ENCODE results near the gene CCDC87.

GRCh38 chr11:66556086-66556485 lies 36.8 kb downstream of the CCDC87 start:
- TF ChIP-seq, protein P1, sequence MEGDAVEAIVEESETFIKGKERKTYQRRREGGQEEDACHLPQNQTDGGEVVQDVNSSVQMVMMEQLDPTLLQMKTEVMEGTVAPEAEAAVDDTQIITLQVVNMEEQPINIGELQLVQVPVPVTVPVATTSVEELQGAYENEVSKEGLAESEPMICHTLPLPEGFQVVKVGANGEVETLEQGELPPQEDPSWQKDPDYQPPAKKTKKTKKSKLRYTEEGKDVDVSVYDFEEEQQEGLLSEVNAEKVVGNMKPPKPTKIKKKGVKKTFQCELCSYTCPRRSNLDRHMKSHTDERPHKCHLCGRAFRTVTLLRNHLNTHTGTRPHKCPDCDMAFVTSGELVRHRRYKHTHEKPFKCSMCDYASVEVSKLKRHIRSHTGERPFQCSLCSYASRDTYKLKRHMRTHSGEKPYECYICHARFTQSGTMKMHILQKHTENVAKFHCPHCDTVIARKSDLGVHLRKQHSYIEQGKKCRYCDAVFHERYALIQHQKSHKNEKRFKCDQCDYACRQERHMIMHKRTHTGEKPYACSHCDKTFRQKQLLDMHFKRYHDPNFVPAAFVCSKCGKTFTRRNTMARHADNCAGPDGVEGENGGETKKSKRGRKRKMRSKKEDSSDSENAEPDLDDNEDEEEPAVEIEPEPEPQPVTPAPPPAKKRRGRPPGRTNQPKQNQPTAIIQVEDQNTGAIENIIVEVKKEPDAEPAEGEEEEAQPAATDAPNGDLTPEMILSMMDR (IDR thresholded peaks at IDR 0.05) = no peak
- TF ChIP-seq POLR2AphosphoS5 (IDR thresholded peaks at IDR 0.05) = no peak
- no peak for TF ChIP-seq EP300 (IDR thresholded peaks at IDR 0.05)

All from stomach (tissue), 4 donors.